Activated naive CD8-positive, alpha-beta T cell treated with anti-CD3 and anti-CD28 coated beads, Interleukin-2, amount 50 U/mL, for 24 hours (primary cell): ENCODE measurements around the gene RNF4.
"Not testable (repeated sequence)": the region's sequence is repeated elsewhere in the genome, so short reads cannot be mapped to it uniquely, and the experiment has no call there.

Experiments used
- ATAC-seq: fragments of 150-1000 bp; cut with Tn5 transposase; one replicate; pipeline ENCODE4 v1.10.0; 2021
- DNase-seq: peaks from one replicate; pipeline ENCODE4 v3.0.0; 2021
- H3K27ac Mint-ChIP-seq: one replicate; pipeline ENCODE4 v1.8.0; 2021; ENCODE audit warnings: mild to moderate bottlenecking, mixed read lengths
- H3K27me3 Mint-ChIP-seq: one replicate; pipeline ENCODE4 v1.8.0; 2021; ENCODE audit warnings: mixed read lengths
- H3K36me3 Mint-ChIP-seq: one replicate; pipeline ENCODE4 v1.8.0; 2021; ENCODE audit warnings: low read depth, mixed read lengths
- H3K4me1 Mint-ChIP-seq: one replicate; pipeline ENCODE4 v1.8.0; 2021; ENCODE audit warnings: mixed read lengths
- H3K4me3 Mint-ChIP-seq: one replicate; pipeline ENCODE4 v1.8.0; 2021; ENCODE audit warnings: mild to moderate bottlenecking, moderate library complexity, mixed read lengths
- H3K9me3 Mint-ChIP-seq: one replicate; pipeline ENCODE4 v1.8.0; 2021; ENCODE audit warnings: mixed read lengths

The RNF4 gene

DNA sequence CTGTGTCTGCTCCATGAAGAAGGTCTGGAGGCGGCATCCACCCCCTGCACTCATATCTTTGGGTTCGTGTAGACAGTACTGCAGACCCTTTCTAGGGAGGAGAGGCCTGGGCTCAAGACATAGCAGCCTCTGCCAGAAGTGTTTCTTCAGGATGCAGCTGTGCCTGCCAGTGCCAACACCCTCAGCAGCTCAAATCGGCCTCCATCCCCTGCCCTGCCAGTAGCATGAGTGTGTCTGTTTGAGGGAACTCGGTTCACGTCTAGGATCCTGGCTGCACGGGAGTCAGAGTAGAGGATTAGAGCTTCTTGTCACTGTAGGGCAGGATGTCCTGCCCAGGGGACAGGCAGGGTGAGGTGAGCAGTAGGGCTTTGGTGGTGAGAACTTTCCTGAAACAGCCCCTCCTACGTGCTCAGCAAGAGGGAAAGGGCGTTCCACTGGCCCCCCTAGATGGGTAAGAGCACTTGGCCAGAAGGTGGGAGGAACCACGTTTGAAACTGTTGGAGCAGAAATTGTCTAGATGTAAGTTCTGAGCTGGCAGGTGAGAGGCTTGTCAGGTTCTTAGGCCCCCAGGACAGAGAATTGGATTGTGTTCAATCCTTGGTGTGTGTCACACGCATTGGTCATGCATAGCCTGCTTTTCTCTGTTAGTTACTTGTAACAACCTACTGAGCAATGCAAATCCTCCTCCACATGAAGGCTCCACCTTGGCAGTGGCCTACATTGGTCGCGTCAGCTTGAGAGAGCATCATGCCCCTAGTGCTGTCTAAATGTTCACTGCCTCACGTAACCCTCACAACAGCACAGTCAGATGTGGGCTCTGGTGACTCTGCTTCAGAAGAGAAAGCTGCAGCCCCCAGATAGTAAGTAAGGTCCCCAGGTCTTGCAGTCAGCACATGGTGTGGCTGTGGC, 41.7 kb downstream of the RNF4 start:
- no peaks in the 10 kb centered on the region for H3K9me3 Mint-ChIP-seq
- peaks cover 63% of the 10 kb centered on the region for H3K36me3 Mint-ChIP-seq
- H3K27me3 Mint-ChIP-seq: no peaks in the 10 kb centered on the region
- no peak for ATAC-seq
- no peak for DNase-seq
- peaks cover 7% of the 10 kb centered on the region for H3K4me1 Mint-ChIP-seq
- H3K4me3 Mint-ChIP-seq: no peak overlapping the region
- H3K27ac Mint-ChIP-seq: peak overlapping the region; percentile 41

DNA sequence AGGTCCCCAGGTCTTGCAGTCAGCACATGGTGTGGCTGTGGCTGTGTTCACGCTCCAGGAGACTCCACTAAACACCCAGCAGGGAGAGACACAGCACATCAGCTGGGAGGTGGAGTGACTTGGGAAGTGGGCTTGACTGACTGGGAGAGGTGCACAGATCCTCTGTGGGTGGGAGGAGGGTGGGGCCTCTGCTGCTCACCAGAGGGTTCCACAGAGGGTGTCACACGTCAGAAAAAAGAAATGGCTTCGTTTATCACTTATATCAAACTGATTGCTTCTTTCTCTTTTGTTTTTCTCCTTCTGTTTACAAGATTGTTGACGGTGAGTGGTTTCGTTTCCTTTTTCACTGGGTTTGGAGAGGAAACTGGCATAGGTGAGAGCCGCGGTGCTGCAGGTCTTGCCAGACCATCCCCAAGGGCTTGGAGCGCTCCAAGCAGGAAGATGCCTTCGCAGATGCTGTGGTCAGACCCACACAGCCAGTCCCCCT, 42.8 kb downstream of the RNF4 start:
- ATAC-seq: no peak
- Mint-ChIP-seq H3K27ac (peak overlapping the region; percentile 60), H3K4me1 (peaks cover 7% of the 10 kb centered on the region), H3K9me3 (no peaks in the 10 kb centered on the region), H3K27me3 (no peaks in the 10 kb centered on the region), H3K36me3 (peaks cover 65% of the 10 kb centered on the region), H3K4me3 (no peak overlapping the region)
- DNase-seq: no peak

DNA sequence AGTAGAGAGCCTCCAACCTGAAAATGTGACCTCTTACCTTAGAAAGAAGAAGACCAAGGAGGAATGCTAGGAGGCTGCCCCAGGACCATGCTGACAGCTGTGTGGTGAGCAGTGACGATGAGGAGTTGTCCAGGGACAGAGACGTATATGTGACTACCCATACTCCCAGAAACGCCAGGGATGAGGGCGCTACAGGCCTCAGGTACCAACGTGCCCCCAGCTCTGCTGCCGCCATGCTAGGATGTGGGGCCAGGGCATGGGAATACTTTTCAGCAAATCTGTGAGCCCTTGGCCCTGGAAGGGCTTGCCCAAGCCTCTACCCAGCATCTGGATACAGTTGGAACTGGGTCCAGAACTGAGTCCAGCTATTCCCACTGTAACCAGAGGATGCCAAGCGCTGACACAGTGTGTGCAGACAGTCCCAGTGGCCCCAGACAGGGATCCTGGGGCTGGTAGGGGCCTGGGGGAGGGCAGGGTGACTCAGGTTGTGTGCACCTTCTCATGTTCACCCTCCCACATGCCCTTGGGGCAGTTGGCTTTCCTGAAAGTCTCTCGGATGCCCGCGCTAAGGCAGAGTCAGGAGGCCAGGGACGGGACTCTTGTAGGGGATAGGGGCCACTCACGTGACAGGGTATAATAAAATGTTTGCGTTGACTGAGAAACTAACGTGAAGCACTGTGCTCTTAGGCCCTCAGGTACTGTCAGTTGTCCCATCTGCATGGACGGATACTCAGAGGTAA, 43.7 kb downstream of the RNF4 start:
- H3K27me3 Mint-ChIP-seq: no peaks in the 10 kb centered on the region
- H3K9me3 Mint-ChIP-seq: no peaks in the 10 kb centered on the region
- peaks cover 7% of the 10 kb centered on the region for H3K4me1 Mint-ChIP-seq
- H3K27ac Mint-ChIP-seq: peak overlapping the region; percentile 60
- peaks cover 60% of the 10 kb centered on the region for H3K36me3 Mint-ChIP-seq
- no peak overlapping the region for H3K4me3 Mint-ChIP-seq
- DNase-seq: no peak
- ATAC-seq: no peak

DNA sequence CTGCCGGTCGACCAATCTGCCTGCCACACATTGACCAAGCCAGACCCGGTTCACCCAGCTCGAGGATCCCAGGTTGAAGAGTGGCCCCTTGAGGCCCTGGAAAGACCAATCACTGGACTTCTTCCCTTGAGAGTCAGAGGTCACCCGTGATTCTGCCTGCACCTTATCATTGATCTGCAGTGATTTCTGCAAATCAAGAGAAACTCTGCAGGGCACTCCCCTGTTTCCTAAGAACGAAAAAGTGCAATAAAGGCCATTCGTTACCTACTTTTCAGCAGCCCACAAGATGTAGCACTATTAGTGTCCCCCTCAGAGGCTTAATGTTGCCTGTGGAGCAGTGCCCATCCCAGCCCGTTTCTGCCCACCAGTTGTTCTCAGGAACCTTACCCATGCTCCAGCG, 45.3 kb downstream of the RNF4 start:
- not testable (repeated sequence) for H3K4me1 Mint-ChIP-seq, ATAC-seq, H3K27me3 Mint-ChIP-seq, H3K4me3 Mint-ChIP-seq, DNase-seq, H3K27ac Mint-ChIP-seq, H3K9me3 Mint-ChIP-seq
- peaks cover 56% of the 10 kb centered on the region for H3K36me3 Mint-ChIP-seq

DNA sequence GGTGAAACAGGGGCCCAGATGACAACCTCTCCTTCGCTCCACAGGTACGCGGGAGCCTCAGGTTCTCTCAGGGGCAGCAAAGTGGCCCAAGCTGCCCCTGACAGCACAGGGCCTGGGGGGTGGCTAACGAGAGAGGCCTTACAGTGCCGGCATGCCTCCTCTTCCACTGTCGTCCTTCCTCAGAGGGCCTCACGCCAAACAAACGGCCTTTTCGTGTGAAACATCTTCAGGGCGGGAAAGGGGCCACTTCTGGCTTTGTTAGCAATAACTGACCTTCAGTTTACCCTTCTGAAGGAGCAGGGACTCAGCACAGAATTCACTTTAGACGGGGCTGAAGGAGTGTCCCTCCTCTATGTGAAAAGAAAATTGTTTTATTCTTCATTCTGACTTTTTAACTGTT, 46.0 kb downstream of the RNF4 start:
- not testable (repeated sequence) for H3K4me3 Mint-ChIP-seq, H3K27ac Mint-ChIP-seq, H3K4me1 Mint-ChIP-seq, ATAC-seq, H3K9me3 Mint-ChIP-seq, H3K27me3 Mint-ChIP-seq, DNase-seq
- peaks cover 54% of the 10 kb centered on the region for H3K36me3 Mint-ChIP-seq

DNA sequence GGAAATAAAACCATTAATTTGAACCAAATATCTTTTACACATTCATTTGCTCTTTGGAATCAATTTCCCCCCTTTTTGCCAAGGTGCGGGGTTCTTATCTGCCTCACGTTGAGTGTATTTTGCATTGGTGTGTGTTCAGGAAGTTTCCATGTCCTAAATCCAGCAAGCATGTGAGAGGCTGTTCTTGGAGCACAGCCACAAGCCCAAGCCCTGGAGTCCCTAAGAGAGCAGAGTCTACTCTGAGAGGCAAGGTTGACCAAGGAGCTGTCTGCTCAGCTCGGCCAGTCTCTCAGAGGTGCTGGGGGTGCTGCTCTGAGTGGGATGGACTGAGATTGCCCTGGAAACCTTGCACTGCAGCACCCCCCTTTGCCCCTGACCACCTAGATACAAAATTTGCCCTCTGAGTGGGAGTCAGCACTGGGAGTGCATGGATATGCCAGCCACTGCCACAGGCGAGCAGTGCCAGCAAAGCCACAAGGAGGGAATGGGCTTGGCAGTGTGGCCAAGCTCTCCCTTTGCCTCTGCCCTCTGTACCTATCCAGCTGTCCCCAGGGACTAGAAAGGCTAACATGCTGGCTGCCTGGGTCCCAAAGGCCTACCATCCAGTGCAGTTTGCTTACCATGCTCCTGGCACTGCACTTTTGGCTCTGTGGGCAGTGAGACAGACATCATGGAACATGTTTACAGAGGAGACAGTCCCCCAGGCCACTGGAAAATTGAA, 47.1 kb downstream of the RNF4 start:
- Mint-ChIP-seq H3K4me1 (peaks cover 2% of the 10 kb centered on the region), H3K27me3 (no peaks in the 10 kb centered on the region), H3K9me3 (no peaks in the 10 kb centered on the region), H3K4me3 (no peak overlapping the region), H3K36me3 (peaks cover 45% of the 10 kb centered on the region), H3K27ac (peak overlapping the region; percentile 74)
- ATAC-seq (no peak), DNase-seq (no peak)

DNA sequence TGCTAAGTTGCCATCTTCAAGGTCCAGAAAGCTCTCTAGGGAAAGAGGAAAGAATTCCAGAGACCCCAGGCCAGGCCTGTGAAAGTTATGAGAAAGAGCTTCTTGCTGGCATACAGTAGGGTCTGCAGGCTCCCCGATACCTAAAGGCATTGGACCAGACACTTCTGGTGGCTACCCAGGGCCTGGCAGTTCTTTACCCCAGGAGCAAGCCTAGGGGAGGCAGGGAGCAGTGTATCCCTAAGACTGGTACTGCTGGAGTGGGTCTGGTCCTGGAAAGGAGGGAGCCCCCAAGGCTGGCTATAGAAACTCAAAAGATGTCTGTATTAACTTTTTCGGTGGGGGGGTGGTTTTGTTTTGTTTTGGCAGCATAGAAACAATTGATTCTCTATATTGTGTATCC, 47.7 kb downstream of the RNF4 start:
- Mint-ChIP-seq H3K36me3 (peaks cover 45% of the 10 kb centered on the region), H3K9me3 (no peaks in the 10 kb centered on the region), H3K27ac (no peak overlapping the region), H3K4me3 (no peak overlapping the region), H3K27me3 (no peaks in the 10 kb centered on the region), H3K4me1 (peaks cover 2% of the 10 kb centered on the region)
- ATAC-seq (no peak), DNase-seq (no peak)

DNA sequence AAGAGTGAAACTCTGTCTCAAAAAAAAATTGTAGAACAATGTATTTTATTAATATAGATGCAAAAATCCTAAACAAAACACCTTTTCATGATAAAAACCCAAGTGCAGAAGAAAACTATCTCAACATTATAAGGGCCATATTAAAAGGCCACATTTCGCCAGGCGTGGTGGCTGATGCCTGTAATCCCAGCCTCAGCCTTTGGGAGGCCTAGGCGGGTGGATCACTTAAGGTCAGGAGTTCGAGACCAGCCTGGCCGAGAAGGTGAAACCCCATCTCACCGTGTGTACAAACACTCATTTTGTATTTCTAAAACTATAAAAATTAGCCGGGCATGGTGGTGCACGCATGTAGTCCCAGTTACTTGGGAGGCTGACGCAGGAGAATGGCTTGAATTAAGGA, 57.7 kb downstream of the RNF4 start:
- DNase-seq: no peak
- Mint-ChIP-seq H3K27me3 (no peaks in the 10 kb centered on the region), H3K27ac (no peak overlapping the region), H3K36me3 (no peaks in the 10 kb centered on the region), H3K4me3 (no peak overlapping the region), H3K9me3 (no peaks in the 10 kb centered on the region), H3K4me1 (no peaks in the 10 kb centered on the region)
- ATAC-seq: no peak

DNA sequence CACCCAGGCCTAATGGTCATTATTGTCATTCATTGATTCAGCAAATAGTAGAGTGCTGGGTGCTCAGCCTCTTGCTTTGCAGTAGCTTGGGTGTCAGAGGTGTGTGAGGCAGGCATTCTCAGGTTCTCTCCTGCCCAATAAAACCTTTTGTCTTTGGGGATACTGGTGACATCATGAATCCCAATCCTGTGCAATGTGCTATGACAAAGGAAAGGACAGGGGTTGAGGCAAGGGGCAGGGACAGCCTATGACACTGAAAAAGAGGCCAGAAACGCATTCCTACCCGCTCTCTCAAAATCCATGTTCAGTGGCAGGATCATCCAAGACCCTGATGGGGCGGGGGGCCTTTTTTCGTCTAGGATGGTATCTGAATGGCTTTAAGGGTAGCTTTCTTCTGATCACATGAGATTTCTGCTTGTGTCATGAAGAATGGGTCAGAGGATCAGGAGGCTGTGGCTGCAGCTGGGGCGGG, 66.0 kb downstream of the RNF4 start:
- DNase-seq (no peak), ATAC-seq (no peak)
- peaks cover 22% of the 10 kb centered on the region for H3K4me1 Mint-ChIP-seq

DNA sequence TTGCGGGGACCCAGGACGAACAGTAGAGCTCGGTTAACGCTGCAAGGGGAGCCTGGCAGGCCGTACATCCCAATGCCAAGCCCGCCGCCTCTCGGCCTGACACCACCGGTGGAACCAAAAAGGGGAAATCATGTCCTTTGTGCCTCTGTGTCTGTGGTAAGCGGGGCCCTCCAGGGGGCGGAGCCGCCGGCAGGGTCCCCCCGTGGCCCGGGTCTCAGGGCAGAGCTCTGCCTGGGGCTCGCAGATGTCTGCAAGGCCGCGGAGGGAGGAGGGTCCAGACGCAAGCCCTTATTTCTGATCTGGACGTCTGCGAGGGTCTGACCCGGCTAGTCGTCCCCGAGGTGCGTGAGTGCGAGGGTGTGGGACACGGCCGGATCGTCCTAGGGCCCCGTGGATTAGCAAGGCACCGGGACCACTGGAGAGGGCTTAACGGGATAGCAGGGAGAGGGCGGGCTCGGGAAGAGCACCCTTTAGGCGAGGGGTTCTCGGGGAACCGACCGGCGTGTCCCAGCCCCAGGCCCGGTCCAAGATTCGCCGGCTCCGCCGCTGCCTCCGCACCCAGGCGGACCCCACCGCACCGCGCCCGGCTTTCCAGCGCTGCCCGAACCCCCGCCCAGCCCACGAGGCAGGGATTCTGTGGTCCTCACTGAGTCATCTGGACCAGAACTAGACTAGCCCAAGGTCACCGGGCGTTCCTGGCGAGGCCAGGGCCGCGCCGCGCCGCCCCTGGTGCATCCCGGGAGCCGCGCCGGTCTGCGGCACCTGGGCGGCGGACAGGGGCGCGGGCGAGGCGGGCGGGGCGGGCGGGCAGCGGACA, 66.7 kb downstream of the RNF4 start:
- peak overlapping the region; percentile 95 for H3K27ac Mint-ChIP-seq
- DNase-seq (peak; percentile 68), ATAC-seq (peak; percentile 39)
- H3K4me3 Mint-ChIP-seq: peak overlapping the region; percentile 93
- no peaks in the 10 kb centered on the region for H3K27me3 Mint-ChIP-seq
- H3K9me3 Mint-ChIP-seq: no peaks in the 10 kb centered on the region
- peaks cover 4% of the 10 kb centered on the region for H3K36me3 Mint-ChIP-seq
- H3K4me1 Mint-ChIP-seq: peaks cover 24% of the 10 kb centered on the region

More for the DNA sequence above, 66.0 kb downstream of the RNF4 start:
- peak overlapping the region; percentile 93 for H3K4me3 Mint-ChIP-seq
- peaks cover 4% of the 10 kb centered on the region for H3K36me3 Mint-ChIP-seq
- no peaks in the 10 kb centered on the region for H3K9me3 Mint-ChIP-seq
- peak overlapping the region; percentile 95 for H3K27ac Mint-ChIP-seq
- no peaks in the 10 kb centered on the region for H3K27me3 Mint-ChIP-seq

DNA sequence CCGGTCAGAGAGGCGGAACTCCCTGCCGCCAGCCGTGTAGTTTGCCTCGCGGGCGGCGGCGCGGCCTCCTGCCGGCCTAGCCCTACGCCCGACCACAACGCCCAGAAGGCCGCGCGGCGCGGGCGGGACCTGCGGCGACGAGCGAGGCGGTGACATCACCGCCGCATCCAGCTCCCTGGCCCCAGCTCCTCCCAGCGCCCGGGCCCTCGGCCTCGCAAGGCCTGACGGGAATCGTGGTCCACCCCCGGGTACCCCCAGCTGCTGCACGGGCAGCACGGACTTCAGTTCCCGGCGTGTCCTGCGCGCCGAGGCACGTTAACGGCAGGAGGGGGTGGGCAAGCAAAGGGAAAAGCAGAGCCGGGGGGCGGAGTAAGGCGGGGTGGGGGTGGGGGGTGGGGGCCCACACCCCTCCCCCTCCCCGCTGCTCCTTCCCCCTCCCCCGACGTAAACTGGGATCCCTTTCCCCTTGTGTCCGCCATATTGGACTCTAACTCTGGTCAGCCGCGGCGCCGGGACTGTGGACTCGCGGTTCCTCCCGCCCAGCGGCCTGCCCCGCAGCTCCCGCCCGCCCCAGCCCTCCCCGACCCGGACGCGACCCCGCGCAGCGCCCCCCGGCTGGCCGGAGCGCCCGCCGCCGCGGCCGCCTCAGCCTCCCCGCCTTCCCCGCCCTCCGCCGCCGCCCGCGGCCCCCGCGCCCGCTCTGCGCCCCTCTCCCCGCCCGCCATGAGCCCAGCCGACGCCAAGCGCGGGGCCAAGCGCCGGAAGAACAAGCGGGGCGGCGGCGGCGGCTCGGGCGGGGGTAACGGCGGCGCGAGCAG, 67.5 kb downstream of the RNF4 start, which contains the start of gene FAM193A:
FAM193A (plus strand) TSS at position 455 of the 818 bp plus-strand sequence; CDS start at position 724, 269 bp downstream.
- peak; percentile 98 for DNase-seq
- peaks cover 24% of the 10 kb centered on the region for H3K4me1 Mint-ChIP-seq
- no peaks in the 10 kb centered on the region for H3K9me3 Mint-ChIP-seq
- H3K27ac Mint-ChIP-seq: peak within 1 kb of the TSS; percentile 95
- H3K36me3 Mint-ChIP-seq: peaks cover 4% of the 10 kb centered on the region
- ATAC-seq: peak; percentile 95
- no peaks in the 10 kb centered on the region for H3K27me3 Mint-ChIP-seq
- peak within 1 kb of the TSS; percentile 93 for H3K4me3 Mint-ChIP-seq

DNA sequence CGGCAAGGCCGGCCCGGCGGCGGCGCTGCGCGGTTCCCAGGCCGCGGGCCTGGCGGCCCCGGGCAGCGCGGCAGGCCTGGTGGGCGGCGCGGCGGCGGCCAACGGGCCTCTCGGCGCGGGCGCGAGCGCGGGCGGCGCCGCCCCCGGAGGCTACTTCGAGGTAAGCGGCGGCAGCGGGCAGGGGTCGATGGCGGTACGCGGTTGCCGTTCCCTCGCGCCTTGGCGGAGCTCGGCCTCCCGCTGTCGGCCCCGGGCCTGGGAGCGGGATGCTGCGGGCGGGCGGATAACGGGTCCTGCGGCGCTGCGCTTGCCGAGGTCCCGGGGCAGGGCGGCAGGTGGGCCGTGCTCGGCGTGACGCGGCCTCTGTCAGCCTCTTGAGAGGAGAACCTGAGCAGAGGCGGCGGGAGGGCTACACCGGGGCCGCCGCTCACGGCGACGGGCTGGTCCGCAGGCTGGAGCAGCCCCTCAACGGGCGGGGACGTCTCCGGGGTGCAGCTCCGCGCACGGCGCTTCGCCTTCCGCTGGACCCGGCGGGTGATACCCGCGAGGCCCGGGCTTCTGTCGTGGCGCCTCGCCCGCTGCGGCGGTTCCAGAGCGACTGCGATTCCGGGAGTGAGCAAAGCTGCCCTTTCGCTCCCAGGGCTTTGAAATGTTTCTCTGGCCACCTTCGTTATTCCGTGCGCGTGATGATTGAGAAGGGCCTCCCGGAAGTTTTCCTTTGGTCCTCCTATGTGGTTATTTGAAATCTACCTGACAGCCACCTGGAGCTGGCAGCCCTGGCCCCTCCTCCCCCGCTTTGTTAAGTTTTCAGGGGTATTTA, 68.3 kb downstream of the RNF4 start:
- Mint-ChIP-seq H3K4me3 (peak overlapping the region; percentile 87), H3K9me3 (no peaks in the 10 kb centered on the region), H3K27ac (peak overlapping the region; percentile 80), H3K27me3 (no peaks in the 10 kb centered on the region), H3K4me1 (peaks cover 26% of the 10 kb centered on the region), H3K36me3 (peaks cover 4% of the 10 kb centered on the region)
- DNase-seq (peak; percentile 59), ATAC-seq (peak; percentile 22)
